Breast epithelium (tissue), 3 donors: ENCODE data around the gene CHKA.

Experiments used
- CTCF ChIP-seq, 3 donors: fragments of 450-650 bp; IDR thresholded peaks; one replicate each; pipeline ENCODE4 v1.5.1; 2016 to 2017; ENCODE audit warnings: antibody characterized with exemption in 3 of 3, mild to moderate bottlenecking in 3 of 3, moderate library complexity in 3 of 3
- POLR2A ChIP-seq: fragments of 450-650 bp; IDR thresholded peaks from one replicate; pipeline ENCODE4 v1.6.1; 2016; ENCODE audit warnings: antibody characterized with exemption, mild to moderate bottlenecking, moderate library complexity
- POLR2AphosphoS5 ChIP-seq, 3 donors: sonication (generic); formaldehyde crosslinking; IDR thresholded peaks; one replicate each; pipeline ENCODE4 v1.6.1; 2017; ENCODE audit warnings: antibody characterized with exemption in 3 of 3

- TF ChIP-seq CTCF (IDR thresholded peaks at IDR 0.05), result no peak
- TF ChIP-seq POLR2A, result no peak
- TF ChIP-seq POLR2AphosphoS5 (IDR thresholded peaks at IDR 0.05), result no peak
These were observed 96.1 kb downstream of the CHKA start for GRCh38 chr11:68025047-68025446.
